CD4-positive, alpha-beta T cell treated with Interleukin-17A for 1 hour (primary cell): ENCODE data around the gene DLGAP1.
"Not testable (repeated sequence)": the region's sequence is repeated elsewhere in the genome, so short reads cannot be mapped to it uniquely, and the experiment has no call there.

Experiments used
- DNase-seq: peaks from one replicate; pipeline ENCODE4 v3.0.0-alpha.2; 2020

DLGAP1 gene

GRCh38 chr18:4455113-4455811 lies at the start of gene DLGAP1:
Gene DLGAP1 (minus strand): TSS chr18:4455307.
- DNase-seq = no peak

DNA sequence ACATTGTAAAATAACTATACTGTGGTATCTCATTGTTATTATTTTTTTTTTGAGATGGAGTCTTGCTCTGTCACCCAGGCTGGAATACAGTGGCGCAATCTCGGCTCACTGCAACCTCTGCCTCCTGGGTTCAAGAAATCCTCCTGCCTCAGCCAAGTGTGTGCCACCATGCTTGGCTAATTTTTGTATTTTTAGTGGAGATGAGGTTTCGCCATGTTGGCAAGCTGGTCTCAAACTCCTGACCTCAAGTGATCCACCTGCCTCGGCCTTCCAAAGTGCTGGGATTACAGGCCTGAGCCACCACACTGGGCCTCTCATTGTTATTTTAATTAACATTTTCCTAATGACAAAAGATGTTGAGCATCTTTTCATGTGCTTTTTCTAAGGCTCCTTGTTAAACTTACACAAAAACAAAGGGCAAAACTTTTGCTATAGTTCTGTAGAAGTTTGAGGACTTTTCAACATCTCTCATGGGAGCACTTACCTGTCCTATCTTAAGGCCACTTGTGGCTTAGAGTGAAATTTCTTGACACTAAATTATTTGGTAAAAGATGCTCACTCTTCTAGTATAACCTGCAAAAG lies 39.7 kb upstream of the DLGAP1 start:
- DNase-seq = not testable (repeated sequence)

DNA sequence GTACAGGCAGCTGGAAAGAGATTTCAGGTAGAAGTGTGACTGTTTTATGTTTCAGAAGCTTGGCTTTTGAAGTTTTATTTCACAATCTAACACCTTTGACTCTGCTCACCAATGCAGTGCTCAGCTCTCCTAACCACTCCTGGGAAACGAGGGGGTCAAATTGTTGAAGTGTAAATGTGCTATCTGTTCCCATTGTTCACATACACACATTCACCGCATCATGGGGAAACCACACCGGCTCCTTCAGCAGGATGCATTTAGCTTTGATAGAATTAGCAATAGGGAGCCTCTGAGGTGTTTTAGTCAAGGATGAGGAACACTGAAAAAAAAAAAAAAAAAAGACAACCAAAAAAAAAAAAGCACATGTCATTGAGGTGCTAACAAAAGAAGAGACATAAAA lies 13.4 kb upstream of the DLGAP1 start:
- no peak for DNase-seq

- no peak for DNase-seq
Observed at GRCh38 chr18:4454537-4455112, 482 bp downstream of the DLGAP1 start.

- no peak for DNase-seq
Observed at GRCh38 chr18:4453874-4454536, 1.1 kb downstream of the DLGAP1 start.

- no peak for DNase-seq
Observed at GRCh38 chr18:4453567-4453873, 1.6 kb downstream of the DLGAP1 start.

GRCh38 chr18:4450065-4450658 lies 4.9 kb downstream of the DLGAP1 start:
- DNase-seq = no peak

- no peak for DNase-seq
Observed at GRCh38 chr18:4445902-4446301, 9.2 kb downstream of the DLGAP1 start.

DNA sequence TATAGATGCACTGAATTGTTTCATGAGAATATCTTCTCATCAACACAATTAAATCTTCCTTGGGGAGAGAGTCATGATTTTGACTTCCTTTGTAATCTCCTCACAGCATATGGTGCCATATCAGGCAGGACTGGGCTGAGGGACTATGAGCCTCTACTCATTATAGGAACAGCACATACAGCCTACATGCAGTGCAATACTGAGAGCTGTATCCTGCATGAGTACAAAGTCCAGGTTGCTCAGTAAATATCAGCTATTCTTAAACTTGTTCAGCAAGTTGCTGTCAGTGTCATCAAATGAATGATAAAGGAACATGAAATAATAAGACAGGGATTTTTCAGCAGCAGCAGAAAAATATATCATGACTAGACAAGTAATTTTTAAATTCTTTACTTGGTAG lies 10.8 kb downstream of the DLGAP1 start:
- DNase-seq = no peak

DNA sequence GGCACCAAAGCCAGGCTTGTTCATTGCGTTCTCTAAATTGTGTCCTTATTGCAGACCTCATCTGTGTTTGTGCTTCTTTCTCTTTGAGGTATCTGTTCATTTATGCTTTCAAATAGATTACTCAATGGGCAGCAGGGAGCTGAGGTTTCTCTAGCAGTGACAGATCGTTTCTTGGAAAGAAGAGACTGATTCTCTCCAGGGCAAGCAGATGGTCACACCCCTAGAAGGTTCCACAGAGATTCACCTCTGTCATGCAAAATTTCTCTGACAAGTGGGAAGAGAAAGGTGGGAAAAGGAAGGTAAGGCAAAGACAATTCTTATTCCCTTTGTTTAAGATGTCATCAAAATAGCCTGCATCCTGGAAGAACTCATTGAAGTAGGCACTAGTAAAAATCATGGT lies 14.0 kb downstream of the DLGAP1 start:
- DNase-seq = no peak

DNA sequence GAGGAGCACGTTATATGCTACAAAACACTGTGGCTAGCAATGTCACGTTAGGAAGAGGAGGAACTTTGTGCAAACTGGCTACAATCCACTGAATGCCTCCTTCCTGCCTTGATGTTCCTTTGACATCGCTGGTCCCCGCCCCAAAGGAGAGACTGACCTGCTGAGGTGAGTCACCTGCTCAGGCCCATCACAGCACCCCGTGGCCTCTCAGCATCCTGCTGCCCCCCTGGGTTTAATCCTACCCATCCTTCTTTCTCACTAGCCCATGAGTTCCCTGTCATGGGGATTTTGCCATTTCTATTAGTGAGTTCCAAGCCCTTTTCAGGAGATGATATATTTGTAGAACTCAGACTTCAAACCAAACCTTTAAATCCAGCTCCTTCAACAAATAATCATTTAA lies 16.2 kb downstream of the DLGAP1 start:
- DNase-seq = no peak

DNA sequence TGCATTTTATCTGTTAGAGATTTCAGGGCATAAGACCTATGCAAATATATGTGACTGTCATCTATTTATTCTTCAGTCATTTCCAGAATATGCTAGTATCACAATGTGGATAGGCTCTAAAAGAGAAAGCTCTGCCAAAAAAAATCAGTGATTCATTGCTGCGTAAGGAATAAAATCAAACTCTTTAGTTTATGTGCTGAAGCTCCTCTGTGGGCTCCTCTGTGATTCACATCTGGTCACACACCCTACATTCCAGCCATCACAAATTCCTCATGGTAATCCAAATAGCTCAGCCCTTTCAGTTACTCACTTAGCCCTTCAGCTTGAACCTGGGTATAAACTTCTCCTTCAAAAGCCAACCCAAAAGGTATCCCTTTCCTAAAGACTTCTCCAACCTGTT lies 21.4 kb downstream of the DLGAP1 start:
- DNase-seq = no peak

DNA sequence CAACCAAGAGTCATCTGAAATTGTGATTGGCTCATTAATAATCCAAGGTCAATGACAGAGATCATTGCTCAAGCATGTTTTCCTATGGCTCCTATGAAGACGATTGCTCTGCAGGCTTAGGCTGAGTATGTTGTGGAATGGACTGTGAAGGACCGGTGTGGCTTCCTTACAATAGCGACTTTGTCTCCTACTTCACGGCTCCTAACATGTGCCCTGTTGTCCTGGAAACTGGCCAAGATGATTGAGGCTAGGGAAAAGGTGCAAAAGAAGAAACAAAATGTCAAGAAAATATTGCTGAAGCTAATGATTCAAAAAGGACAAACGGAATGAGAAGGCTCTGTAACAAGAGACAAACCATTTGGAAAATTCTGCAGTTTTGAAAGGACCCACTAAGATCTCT lies 24.3 kb downstream of the DLGAP1 start:
- DNase-seq = no peak

GRCh38 chr18:4417714-4418113 lies 37.4 kb downstream of the DLGAP1 start:
- no peak for DNase-seq

- DNase-seq = no peak
Observed at GRCh38 chr18:4416976-4417375, 38.1 kb downstream of the DLGAP1 start.

- DNase-seq = no peak
Observed at GRCh38 chr18:4412286-4412685, 42.8 kb downstream of the DLGAP1 start.

DNA sequence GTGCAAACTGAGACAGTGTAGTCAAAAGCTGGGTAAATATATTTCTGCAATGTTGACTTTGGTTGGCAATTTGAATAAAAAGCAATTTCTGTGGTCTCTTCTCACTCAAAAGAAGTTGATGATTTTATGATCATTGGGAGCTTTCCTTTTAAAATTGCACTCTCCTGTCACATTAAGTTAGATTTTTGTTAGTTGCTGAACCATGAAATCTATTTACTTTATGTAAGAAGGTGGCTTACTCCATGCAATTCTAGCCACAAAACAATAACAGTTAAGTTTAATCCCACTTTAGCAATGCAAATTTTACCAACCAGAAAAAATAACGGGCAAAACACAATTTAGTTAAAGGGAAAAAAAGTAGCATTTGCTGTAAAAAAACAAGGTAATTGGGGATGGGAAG lies 48.3 kb downstream of the DLGAP1 start:
- no peak for DNase-seq

DNA sequence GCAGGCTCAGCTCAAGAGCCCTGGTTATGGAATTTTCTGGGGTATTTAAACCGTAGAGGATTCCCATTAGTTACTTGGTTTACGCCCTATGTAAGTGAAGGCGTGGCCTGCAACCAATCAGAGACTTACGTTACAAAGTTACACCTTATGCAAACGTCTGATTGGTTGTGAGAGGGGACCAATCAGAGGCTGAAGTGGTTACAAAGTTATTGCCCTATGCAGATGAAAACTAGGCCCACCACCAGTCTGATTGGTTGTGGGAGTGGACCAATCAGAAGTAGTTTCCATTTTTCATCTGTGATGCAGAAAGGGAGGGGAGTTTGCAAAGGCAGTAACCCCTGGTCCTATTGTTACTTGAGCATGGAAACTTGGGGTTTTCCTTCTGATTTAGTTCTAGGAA lies 49.1 kb downstream of the DLGAP1 start:
- no peak for DNase-seq

GRCh38 chr18:4403836-4404235 lies 51.3 kb downstream of the DLGAP1 start:
- no peak for DNase-seq

DNA sequence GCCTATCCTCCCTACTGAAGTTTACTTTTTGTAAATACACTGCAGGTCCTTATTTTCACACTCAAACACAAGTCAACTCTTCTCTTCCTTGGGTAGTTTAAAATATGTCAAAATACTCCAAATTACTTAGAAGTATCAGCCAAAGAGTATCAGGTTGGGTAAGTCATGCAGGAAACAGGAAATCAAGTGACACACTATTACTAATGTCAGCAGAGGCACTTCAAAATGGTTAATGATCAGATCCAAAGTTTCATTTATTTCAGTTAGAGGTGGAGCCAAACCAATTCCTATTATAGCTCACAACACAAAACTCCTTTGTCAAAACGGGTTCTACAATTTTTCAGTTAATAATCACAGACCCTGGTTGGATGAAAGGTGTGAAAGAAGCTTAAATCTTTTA lies 54.2 kb downstream of the DLGAP1 start:
- DNase-seq = no peak

- DNase-seq = no peak
Observed at GRCh38 chr18:4399929-4400328, 55.2 kb downstream of the DLGAP1 start.

GRCh38 chr18:4394700-4395099 lies 60.4 kb downstream of the DLGAP1 start:
- no peak for DNase-seq

GRCh38 chr18:4391859-4392258 lies 63.2 kb downstream of the DLGAP1 start:
- peak; percentile 10 for DNase-seq

DNA sequence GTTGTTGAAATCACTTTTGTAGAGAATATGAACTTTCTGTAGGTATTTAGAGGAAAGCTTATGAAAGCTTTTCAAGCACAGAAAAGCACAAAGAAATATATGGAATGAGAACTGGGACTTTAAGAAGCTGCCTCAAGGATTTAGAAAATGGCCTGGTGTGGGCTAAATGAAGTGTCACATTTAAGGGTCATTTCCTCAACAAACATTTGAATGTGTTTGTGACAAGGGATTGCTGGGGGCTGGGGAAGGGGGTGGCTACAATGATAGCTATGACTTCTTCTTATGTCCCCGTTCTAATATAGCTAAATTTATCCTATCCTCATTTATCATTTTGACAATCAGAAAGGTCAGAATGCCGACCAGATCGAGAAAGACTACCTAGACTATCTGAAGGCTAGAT lies 69.2 kb downstream of the DLGAP1 start:
- no peak for DNase-seq
